Endothelial cell (in vitro differentiated cells): ENCODE results near the gene ZNF821. TPM values are rescaled to one million over a fixed set of nuclear protein-coding genes. Genes with fewer than 3 reads are reported as not detected.

Experiments
- DNase-seq: peaks from one replicate; pipeline ENCODE4 v3.0.0; 2021; ENCODE audit warnings: low spot score
- H3K27ac Mint-ChIP-seq: one replicate; pipeline ENCODE4 v1.8.0; 2021; ENCODE audit warnings: mixed read lengths, inconsistent platforms; ENCODE audit not compliant: unreplicated experiment
- H3K27me3 Mint-ChIP-seq: one replicate; pipeline ENCODE4 v1.8.0; 2021; ENCODE audit warnings: mild to moderate bottlenecking, moderate library complexity, mixed read lengths, inconsistent platforms; ENCODE audit not compliant: unreplicated experiment
- H3K36me3 Mint-ChIP-seq: one replicate; pipeline ENCODE4 v1.8.0; 2021; ENCODE audit warnings: mild to moderate bottlenecking, low read depth, mixed read lengths, inconsistent platforms; ENCODE audit not compliant: unreplicated experiment
- H3K4me1 Mint-ChIP-seq: one replicate; pipeline ENCODE4 v1.8.0; 2021; ENCODE audit warnings: mild to moderate bottlenecking, mixed read lengths, inconsistent platforms; ENCODE audit not compliant: unreplicated experiment
- H3K4me3 Mint-ChIP-seq: one replicate; pipeline ENCODE4 v1.8.0; 2021; ENCODE audit warnings: mild to moderate bottlenecking, mixed read lengths, inconsistent platforms; ENCODE audit not compliant: unreplicated experiment
- H3K9me3 Mint-ChIP-seq: one replicate; pipeline ENCODE4 v1.8.0; 2021; ENCODE audit warnings: mixed read lengths, inconsistent platforms; ENCODE audit not compliant: unreplicated experiment
- total RNA-seq: library from RNA; stranded (reverse); fragmentation: NEBNext Ultra II Directional; extraction: Animal tissue kit (Norgen Biotek cat#: 25700); gene quantifications from one replicate; pipeline ENCODE4 v1.2.1, GENCODE V29; 2021; ENCODE audit not compliant: unreplicated experiment
- TF ChIP-seq, protein P1 (sequence below): fragments of 200-600 bp; sonication (generic); IDR thresholded peaks from one replicate; pipeline ENCODE4 v1.5.0; 2021; ENCODE audit warnings: antibody characterized with exemption; ENCODE audit not compliant: unreplicated experiment

The ZNF821 gene
- total RNA-seq, 1 donor from 2014 or later = 17.7 TPM

DNA sequence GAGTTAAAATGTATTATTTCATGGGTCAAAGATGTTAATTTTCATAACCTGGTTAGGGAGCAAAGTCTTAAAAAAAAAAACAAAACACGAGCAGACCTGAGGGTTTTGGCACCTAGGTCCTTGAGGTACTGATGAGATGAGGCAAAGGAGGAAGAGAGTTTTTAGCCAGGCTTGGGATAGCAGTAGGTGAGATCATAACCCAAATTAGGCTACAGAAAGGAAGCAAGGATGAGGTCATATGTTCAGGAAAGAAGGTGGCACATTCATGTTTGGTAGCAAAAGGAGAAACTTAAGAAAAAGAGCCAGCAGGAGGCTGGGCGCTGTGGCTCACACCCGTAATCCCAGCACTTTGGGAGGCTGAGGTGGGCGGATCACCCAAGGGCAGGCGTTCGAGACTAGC, 35.4 kb downstream of the ZNF821 start:
- Mint-ChIP-seq H3K27ac (peak overlapping the region; percentile 3), H3K9me3 (no peaks in the 10 kb centered on the region), H3K4me3 (peak overlapping the region; percentile 20), H3K27me3 (peaks cover 8% of the 10 kb centered on the region), H3K4me1 (peaks cover 11% of the 10 kb centered on the region), H3K36me3 (peaks cover 36% of the 10 kb centered on the region)
- DNase-seq = no peak
- TF ChIP-seq, protein P1, sequence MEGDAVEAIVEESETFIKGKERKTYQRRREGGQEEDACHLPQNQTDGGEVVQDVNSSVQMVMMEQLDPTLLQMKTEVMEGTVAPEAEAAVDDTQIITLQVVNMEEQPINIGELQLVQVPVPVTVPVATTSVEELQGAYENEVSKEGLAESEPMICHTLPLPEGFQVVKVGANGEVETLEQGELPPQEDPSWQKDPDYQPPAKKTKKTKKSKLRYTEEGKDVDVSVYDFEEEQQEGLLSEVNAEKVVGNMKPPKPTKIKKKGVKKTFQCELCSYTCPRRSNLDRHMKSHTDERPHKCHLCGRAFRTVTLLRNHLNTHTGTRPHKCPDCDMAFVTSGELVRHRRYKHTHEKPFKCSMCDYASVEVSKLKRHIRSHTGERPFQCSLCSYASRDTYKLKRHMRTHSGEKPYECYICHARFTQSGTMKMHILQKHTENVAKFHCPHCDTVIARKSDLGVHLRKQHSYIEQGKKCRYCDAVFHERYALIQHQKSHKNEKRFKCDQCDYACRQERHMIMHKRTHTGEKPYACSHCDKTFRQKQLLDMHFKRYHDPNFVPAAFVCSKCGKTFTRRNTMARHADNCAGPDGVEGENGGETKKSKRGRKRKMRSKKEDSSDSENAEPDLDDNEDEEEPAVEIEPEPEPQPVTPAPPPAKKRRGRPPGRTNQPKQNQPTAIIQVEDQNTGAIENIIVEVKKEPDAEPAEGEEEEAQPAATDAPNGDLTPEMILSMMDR = no peak

DNA sequence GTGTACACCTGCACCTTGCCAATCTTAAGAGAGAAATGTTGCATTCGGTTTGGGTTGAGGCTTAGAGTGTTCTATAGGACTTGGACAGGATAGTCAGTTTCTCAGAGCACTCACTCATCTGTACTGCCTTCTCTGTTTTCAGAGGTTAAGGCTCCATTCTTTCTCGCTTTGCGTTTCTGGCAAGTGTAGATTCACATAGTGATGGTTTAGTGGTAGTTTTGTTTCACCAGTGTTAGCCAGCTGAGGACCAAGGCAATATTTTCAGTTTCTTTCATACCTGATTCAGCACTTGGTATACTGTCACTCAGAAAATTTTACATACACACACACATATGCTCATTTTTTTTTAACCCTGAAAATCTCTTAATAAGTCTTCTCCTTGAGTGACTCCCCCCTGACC, 36.9 kb downstream of the ZNF821 start:
- H3K27ac Mint-ChIP-seq = peak overlapping the region; percentile 82
- DNase-seq = no peak
- H3K27me3 Mint-ChIP-seq = peaks cover 6% of the 10 kb centered on the region
- H3K9me3 Mint-ChIP-seq = no peaks in the 10 kb centered on the region
- TF ChIP-seq, protein P1 = no peak
- peaks cover 30% of the 10 kb centered on the region for H3K36me3 Mint-ChIP-seq
- H3K4me1 Mint-ChIP-seq = peaks cover 11% of the 10 kb centered on the region
- H3K4me3 Mint-ChIP-seq = peak overlapping the region; percentile 95

DNA sequence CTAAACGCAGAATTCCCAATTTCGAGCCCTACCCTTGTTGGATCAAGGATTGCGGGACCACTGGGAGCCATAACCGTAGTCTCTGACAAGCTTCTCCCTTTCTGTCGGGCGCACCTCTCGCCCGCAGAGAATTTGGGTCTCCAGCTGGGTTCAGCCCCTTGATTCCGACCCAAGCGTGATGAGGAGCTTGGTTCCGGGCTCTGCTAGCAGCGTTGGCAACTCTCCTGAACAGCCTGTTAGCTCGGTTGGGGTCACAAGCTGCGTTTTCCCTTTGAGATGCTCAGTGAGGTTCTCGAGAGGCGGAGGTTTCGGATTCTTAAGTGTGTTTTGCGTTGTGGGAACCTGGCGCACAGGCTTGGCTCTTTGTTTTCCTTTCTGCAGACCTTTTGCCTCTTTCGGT, 37.6 kb downstream of the ZNF821 start:
- Mint-ChIP-seq H3K27ac (peak overlapping the region; percentile 82), H3K4me3 (peak overlapping the region; percentile 95), H3K4me1 (peaks cover 11% of the 10 kb centered on the region), H3K27me3 (peaks cover 6% of the 10 kb centered on the region), H3K36me3 (peaks cover 30% of the 10 kb centered on the region), H3K9me3 (no peaks in the 10 kb centered on the region)
- DNase-seq = no peak
- TF ChIP-seq, protein P1 = no peak

DNA sequence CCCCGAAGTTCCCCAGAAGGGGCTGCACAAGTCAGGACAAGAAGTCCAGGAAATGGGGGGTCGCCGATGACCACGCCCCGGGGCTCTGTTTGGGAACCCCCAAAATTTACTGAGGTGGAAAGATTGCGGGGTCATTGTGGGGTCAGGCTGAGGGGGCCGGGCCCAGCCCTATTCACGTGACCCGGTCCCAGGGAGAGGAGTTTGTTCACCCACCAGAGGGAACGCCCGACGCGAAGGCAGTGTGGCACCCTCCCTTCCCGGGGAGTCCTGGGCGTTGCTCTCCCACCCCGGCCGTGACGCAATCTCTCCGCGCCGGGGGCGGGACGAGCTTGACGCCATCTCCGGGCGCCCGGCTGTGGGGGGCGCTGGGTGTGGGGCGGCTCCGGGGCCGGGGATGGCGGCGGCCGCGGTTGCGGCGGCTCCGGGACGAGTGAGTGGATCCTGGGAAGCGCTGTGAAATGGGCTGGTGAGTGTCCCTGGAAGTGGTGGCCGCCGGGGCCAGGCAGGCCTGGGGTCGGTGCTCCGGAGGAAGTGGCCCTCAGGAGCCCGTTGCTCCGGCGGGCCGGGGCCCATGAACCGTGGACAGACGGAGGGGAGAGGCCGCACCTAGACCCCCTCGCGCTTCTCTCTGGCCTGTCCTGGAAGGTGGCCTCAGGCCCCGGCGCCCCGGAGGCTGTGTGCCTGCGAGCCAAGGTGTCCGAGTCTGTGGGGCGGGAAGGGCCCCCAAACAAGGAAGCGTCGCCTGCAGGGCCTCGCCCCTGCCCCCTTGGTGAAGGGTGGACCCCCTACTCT, 38.1 kb downstream of the ZNF821 start, which contains the start of gene ATXN1L:
ATXN1L (plus strand) TSS at position 338 of the 792 bp plus-strand sequence. CDS start 3,765 bp downstream, outside the sequence.
- H3K4me3 Mint-ChIP-seq = peak within 1 kb of the TSS; percentile 96
- H3K27me3 Mint-ChIP-seq = peaks cover 6% of the 10 kb centered on the region
- H3K27ac Mint-ChIP-seq = peak within 1 kb of the TSS; percentile 94
- TF ChIP-seq, protein P1 = no peak
- peaks cover 11% of the 10 kb centered on the region for H3K4me1 Mint-ChIP-seq
- H3K9me3 Mint-ChIP-seq = no peaks in the 10 kb centered on the region
- DNase-seq = peak; percentile 94
- H3K36me3 Mint-ChIP-seq = peaks cover 30% of the 10 kb centered on the region

DNA sequence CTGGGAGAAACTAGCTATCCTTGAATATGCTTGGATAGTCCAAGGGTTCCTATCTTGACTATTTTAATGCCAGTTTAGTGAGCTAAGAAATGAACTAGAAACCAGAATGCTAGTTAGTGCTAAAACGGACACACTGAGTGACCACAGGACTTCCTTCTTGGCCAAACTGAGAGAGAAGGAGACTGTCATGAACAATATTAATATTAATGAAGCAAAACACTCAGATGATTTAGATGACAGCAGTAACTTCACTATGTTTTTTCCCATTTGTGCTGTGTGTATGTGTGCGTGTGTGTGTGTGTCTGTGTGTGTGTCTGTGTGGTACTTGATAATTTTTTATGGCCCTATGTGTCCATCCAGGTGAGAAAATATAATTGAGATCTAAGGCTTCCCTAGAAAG, 40.4 kb downstream of the ZNF821 start:
- DNase-seq = no peak
- H3K36me3 Mint-ChIP-seq = peaks cover 15% of the 10 kb centered on the region
- peaks cover 11% of the 10 kb centered on the region for H3K4me1 Mint-ChIP-seq
- peaks cover 3% of the 10 kb centered on the region for H3K27me3 Mint-ChIP-seq
- H3K27ac Mint-ChIP-seq = no peak overlapping the region
- no peak overlapping the region for H3K4me3 Mint-ChIP-seq
- TF ChIP-seq, protein P1 = no peak
- no peaks in the 10 kb centered on the region for H3K9me3 Mint-ChIP-seq
